HepG2 (cell line): ENCODE results near the gene ANKRD62.

ENCODE experiments used
- AFF4 ChIP-seq: sonication (generic); formaldehyde crosslinking; IDR thresholded peaks from 2 replicates; pipeline ENCODE4 v1.4.0; 2020; ENCODE audit warnings: missing genetic modification reagents
- FOXA1 ChIP-seq, 2 experiments: fragments of 450-650 bp in 1 of 2; sonication (generic) in 1 of 2; formaldehyde crosslinking in 1 of 2; IDR thresholded peaks; 2 replicates each; pipeline versions ENCODE4 v1.4.0 to v1.6.1; 2016 to 2020; ENCODE audit warnings: missing genetic modification reagents in 1 of 2
- GATAD2A ChIP-seq: IDR thresholded peaks from 2 replicates; pipeline ENCODE4 v1.6.1; 2016
- IRF2 ChIP-seq: IDR thresholded peaks from 2 replicates; pipeline ENCODE4 v1.6.1; 2018; ENCODE audit warnings: missing genetic modification reagents, missing compliant biosample characterization
- NFE2L1 ChIP-seq: sonication (generic); formaldehyde crosslinking; IDR thresholded peaks from 2 replicates; pipeline ENCODE4 v1.4.0; 2020; ENCODE audit warnings: missing genetic modification reagents, mild to moderate bottlenecking, borderline replicate concordance
- NPAS2 ChIP-seq: sonication (generic); formaldehyde crosslinking; IDR thresholded peaks from 2 replicates; pipeline ENCODE4 v1.8.0; 2022; ENCODE audit warnings: mild to moderate bottlenecking, missing genetic modification reagents, borderline replicate concordance
- RFX5 ChIP-seq: IDR thresholded peaks from 2 replicates; pipeline ENCODE4 v1.6.1; 2011; ENCODE audit warnings: low read depth, low read length, improper control_type of control experiment
- SIX4 ChIP-seq: sonication (generic); formaldehyde crosslinking; IDR thresholded peaks from 2 replicates; pipeline ENCODE4 v1.4.0; 2020; ENCODE audit warnings: missing genetic modification reagents
- ZBTB33 ChIP-seq: sonication (generic); formaldehyde crosslinking; IDR thresholded peaks from 2 replicates; pipeline ENCODE4 v1.4.0; 2020; ENCODE audit warnings: missing genetic modification reagents
- ZNF33A ChIP-seq: sonication (generic); formaldehyde crosslinking; IDR thresholded peaks from 2 replicates; pipeline ENCODE4 v1.5.1; 2020; ENCODE audit warnings: missing genetic modification reagents, mild to moderate bottlenecking, moderate library complexity, borderline replicate concordance
- ZNF607 ChIP-seq: sonication (generic); formaldehyde crosslinking; IDR thresholded peaks from 2 replicates; pipeline ENCODE4 v1.5.1; 2020; ENCODE audit warnings: missing genetic modification reagents, mild to moderate bottlenecking, borderline replicate concordance
- TF ChIP-seq, protein P1 (sequence below): sonication (generic); formaldehyde crosslinking; IDR thresholded peaks from one replicate; pipeline ENCODE4 v1.5.1; 2020; ENCODE audit warnings: mild to moderate bottlenecking, missing genetic modification reagents; ENCODE audit errors: not compliant biosample characterization

DNA sequence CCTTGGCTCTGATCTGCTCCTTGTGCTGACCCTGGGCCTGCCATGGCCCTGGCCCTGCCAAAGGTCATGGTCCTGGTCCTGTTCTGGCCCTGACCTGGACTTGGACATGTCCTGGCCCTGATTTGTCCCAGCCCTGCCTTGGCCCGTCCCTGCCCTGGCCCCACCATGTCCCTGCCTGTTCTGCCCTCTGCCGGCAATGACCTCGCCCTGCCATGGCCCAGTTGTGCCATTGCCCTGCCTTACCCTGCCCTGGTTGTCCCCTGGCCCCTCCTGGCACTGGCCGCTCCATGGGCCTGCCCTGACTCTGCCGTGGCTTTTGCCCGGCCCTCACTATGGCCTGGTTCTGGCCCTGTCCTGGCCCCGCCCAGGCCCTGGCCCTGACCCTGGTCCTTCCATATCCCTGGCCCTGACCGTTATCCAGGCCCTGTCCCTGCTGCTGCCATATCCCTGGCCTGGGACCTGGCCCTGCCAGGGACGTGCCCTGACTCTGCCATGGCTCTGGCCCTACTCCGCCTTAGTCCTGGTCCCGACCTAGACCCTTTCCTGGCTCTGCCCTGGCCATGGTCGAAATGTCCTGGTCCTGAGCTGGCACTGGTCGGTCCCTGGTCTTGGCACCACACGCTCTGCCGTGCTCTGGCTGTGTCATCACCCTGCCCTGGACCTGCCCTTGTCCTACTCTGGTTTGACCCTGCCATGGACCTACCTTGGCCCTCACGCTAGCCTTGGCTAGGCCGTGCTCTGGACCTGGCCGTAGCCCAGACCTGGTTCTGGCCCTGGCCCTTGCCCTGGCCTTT, 6.8 kb upstream of the ANKRD62 start:
- TF ChIP-seq ZNF607 (CRISPR knock-in tag) = no peak
- TF ChIP-seq ZNF33A (CRISPR knock-in tag) = no peak
- TF ChIP-seq ZBTB33 (CRISPR knock-in tag) = no peak
- TF ChIP-seq SIX4 = no peak
- no peak for TF ChIP-seq AFF4 (CRISPR knock-in tag)
- no peak for TF ChIP-seq NFE2L1 (CRISPR knock-in tag)
- TF ChIP-seq NPAS2 (CRISPR knock-in tag) = no peak
- no peak for TF ChIP-seq FOXA1 (IDR thresholded peaks at IDR 0.05)
- no peak for TF ChIP-seq FOXA1 (CRISPR knock-in tag; IDR thresholded peaks at IDR 0.05)
- TF ChIP-seq GATAD2A (CRISPR knock-in tag) = no peak
- no peak for TF ChIP-seq IRF2 (CRISPR knock-in tag)
- TF ChIP-seq, protein P1, sequence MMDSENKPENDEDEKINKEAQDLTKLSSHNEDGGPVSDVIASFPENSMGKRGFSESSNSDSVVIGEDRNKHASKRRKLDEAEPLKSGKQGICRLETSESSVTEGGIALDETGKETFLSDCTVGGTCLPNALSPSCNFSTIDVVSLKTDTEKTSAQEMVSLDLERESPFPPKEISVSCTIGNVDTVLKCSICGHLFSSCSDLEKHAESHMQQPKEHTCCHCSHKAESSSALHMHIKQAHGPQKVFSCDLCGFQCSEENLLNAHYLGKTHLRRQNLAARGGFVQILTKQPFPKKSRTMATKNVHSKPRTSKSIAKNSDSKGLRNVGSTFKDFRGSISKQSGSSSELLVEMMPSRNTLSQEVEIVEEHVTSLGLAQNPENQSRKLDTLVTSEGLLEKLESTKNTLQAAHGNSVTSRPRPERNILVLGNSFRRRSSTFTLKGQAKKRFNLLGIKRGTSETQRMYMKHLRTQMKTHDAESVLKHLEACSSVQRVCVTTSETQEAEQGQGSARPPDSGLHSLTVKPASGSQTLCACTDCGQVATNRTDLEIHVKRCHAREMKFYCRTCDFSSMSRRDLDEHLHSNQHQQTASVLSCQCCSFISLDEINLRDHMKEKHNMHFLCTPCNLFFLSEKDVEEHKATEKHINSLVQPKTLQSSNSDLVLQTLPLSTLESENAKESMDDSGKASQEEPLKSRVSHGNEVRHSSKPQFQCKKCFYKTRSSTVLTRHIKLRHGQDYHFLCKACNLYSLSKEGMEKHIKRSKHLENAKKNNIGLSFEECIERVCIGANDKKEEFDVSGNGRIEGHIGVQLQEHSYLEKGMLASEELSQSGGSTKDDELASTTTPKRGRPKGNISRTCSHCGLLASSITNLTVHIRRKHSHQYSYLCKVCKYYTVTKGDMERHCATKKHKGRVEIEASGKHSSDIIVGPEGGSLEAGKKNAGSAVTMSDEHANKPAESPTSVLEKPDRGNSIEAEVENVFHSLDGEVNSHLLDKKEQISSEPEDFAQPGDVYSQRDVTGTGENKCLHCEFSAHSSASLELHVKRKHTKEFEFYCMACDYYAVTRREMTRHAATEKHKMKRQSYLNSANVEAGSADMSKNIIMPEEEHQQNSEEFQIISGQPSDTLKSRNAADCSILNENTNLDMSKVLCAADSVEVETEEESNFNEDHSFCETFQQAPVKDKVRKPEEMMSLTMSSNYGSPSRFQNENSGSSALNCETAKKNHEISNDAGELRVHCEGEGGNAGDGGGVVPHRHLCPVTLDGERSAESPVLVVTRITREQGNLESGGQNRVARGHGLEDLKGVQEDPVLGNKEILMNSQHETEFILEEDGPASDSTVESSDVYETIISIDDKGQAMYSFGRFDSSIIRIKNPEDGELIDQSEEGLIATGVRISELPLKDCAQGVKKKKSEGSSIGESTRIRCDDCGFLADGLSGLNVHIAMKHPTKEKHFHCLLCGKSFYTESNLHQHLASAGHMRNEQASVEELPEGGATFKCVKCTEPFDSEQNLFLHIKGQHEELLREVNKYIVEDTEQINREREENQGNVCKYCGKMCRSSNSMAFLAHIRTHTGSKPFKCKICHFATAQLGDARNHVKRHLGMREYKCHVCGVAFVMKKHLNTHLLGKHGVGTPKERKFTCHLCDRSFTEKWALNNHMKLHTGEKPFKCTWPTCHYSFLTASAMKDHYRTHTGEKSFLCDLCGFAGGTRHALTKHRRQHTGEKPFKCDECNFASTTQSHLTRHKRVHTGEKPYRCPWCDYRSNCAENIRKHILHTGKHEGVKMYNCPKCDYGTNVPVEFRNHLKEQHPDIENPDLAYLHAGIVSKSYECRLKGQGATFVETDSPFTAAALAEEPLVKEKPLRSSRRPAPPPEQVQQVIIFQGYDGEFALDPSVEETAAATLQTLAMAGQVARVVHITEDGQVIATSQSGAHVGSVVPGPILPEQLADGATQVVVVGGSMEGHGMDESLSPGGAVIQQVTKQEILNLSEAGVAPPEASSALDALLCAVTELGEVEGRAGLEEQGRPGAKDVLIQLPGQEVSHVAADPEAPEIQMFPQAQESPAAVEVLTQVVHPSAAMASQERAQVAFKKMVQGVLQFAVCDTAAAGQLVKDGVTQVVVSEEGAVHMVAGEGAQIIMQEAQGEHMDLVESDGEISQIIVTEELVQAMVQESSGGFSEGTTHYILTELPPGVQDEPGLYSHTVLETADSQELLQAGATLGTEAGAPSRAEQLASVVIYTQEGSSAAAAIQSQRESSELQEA (CRISPR knock-in tag) = no peak
- TF ChIP-seq RFX5 = no peak
